ENCODE data around the gene AHCYL1. TPM values are rescaled to one million over a fixed set of nuclear protein-coding genes. Genes with fewer than 3 reads are reported as not detected.

AHCYL1 gene
- total and polyA plus RNA-seq, 4 donors, result 24.9 to 40.7 (median 30.3) TPM

GRCh38 chr1:110070282-110070669 lies 85.7 kb downstream of the AHCYL1 start:
- TF ChIP-seq REST (IDR thresholded peaks at IDR 0.05) (no peak), TAF1 (conservative IDR thresholded peaks at IDR 0.05) (no peak), CTCF (IDR thresholded peaks at IDR 0.05; ENCODE audit: low read depth, low read length, missing input control) (no peak), RXRA (IDR thresholded peaks at IDR 0.05) (no peak), HNF4G (IDR thresholded peaks at IDR 0.05) (no peak), YY1 (IDR thresholded peaks at IDR 0.05) (no peak), ATF3 (IDR thresholded peaks at IDR 0.05) (no peak), NR2F2 (IDR thresholded peaks at IDR 0.05) (no peak), FOXA1 (IDR thresholded peaks at IDR 0.05) (no peak), RAD21 (IDR thresholded peaks at IDR 0.05) (no peak), MAX (IDR thresholded peaks at IDR 0.05) (no peak), HNF4A (conservative IDR thresholded peaks at IDR 0.05) (no peak), EGR1 (IDR thresholded peaks at IDR 0.05; ENCODE audit: low read depth in 2 of 2) (no peak), JUND (IDR thresholded peaks at IDR 0.05) (no peak), GABPA (IDR thresholded peaks at IDR 0.05 in 1 of 2, conservative IDR thresholded peaks at IDR 0.05 in 1 of 2) (no peak), SP1 (IDR thresholded peaks at IDR 0.05) (no peak), FOXA2 (IDR thresholded peaks at IDR 0.05) (no peak), ZBTB33 (IDR thresholded peaks at IDR 0.05) (no peak)
- WGBS, result 3% methylated on average over 52 of the region's 52 CpGs
- H3K4me3 ChIP-seq (ENCODE audit: low read depth in 1 of 3, low read length in 3 of 3), result peak overlapping the region in 1 of 3 donors; percentile 36
- H3K9ac ChIP-seq (ENCODE audit: low read depth in 1 of 2, low read length in 2 of 2), result no peak overlapping the region
- peaks cover 0 to 20% (median 3%) of the 10 kb centered on the region in 4 donors for H3K9me3 ChIP-seq (ENCODE audit: control insufficient read depth in 4 of 4, low read length in 3 of 4)
- no peak overlapping the region for H3K27ac ChIP-seq (ENCODE audit: low read depth in 1 of 2, low read length in 2 of 2)
- H3K27me3 ChIP-seq (ENCODE audit: control insufficient read depth in 4 of 4, insufficient read depth in 4 of 4, low read length in 3 of 4), result peaks cover 0 to 39% (median 24%) of the 10 kb centered on the region in 4 donors
- no peak for DNase-seq (ENCODE audit: low spot score)
- H3K4me1 ChIP-seq (ENCODE audit: control insufficient read depth in 4 of 4, insufficient read depth in 4 of 4, low read length in 3 of 4), result peaks cover 8 to 20% (median 10%) of the 10 kb centered on the region in 4 donors
- no peaks in the 10 kb centered on the region for H3K36me3 ChIP-seq (ENCODE audit: control insufficient read depth in 4 of 4, insufficient read depth in 3 of 4, low read depth in 1 of 4, low read length in 3 of 4)
